Measurements from ENCODE around the gene UBA52.
"Not testable (repeated sequence)": the region's sequence is repeated elsewhere in the genome, so short reads cannot be mapped to it uniquely, and the experiment has no call there.

Gene UBA52

GRCh38 chr19:18599485-18599884 lies 27.8 kb downstream of the UBA52 start:
- no peak overlapping the region for H3K4me3 ChIP-seq (ENCODE audit: low read depth, low read length)
- no peak for DNase-seq (ENCODE audit: low read depth)
- TF ChIP-seq, protein P1, sequence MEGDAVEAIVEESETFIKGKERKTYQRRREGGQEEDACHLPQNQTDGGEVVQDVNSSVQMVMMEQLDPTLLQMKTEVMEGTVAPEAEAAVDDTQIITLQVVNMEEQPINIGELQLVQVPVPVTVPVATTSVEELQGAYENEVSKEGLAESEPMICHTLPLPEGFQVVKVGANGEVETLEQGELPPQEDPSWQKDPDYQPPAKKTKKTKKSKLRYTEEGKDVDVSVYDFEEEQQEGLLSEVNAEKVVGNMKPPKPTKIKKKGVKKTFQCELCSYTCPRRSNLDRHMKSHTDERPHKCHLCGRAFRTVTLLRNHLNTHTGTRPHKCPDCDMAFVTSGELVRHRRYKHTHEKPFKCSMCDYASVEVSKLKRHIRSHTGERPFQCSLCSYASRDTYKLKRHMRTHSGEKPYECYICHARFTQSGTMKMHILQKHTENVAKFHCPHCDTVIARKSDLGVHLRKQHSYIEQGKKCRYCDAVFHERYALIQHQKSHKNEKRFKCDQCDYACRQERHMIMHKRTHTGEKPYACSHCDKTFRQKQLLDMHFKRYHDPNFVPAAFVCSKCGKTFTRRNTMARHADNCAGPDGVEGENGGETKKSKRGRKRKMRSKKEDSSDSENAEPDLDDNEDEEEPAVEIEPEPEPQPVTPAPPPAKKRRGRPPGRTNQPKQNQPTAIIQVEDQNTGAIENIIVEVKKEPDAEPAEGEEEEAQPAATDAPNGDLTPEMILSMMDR (IDR thresholded peaks at IDR 0.05; ENCODE audit: control insufficient read depth, extremely low read depth, insufficient read depth): no peak

DNA sequence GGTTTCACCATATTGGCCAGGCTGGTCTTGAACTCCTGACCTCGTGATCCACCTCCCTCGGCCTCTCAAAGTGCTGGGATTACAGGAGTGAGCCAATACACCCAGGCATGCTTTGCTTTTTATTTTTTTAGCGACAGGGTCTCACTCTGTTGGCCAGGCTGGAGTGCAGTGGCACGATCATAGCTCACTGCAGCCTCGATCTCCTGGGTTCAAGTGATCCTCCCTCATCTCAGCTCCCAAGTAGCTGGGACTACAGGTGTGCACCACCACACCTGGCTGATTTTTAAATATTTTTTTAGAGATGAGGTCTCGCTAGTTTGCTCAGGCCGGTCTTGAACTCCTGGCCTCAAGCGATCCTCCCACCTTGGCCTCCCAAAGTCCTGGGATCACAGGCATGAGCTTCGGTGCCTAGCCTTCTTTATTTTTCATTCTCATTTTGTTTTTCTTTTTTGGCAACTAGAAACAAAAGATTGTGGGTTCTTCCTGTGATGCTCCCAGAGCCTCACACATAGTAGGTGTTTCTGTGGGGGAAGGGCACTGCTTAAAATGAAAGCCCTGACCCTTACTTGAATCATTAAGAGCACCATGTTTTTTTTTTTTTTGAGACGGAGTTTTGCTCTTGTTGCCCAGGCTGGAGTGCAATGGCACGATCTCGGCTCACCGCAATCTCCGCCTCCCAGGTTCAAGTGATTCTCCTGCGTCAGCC lies 29.2 kb downstream of the UBA52 start:
- DNase-seq (ENCODE audit: low read depth); H3K4me3 ChIP-seq (ENCODE audit: low read depth, low read length): not testable (repeated sequence)

DNA sequence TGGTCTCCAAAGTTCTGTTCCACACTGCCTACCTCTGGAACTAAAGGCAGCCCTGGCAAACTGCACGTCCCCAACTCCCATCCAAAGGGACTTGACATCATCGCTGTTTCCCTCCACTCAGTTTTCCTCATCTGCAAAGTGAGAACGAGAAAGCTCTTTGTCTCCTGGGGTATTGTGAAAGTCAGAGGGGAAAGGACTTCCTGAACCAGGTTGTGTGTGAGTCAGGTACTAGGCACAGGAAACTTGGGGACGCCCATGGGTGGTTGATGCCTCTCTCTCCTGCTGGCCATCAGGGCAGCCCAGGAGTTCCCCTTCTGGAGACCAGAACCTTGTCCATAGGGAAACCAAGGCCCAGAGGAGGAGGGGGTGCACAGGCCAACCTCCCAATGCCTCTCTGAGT lies 30.2 kb downstream of the UBA52 start:
- no peak overlapping the region for H3K4me3 ChIP-seq (ENCODE audit: low read depth, low read length)
- TF ChIP-seq, protein P1 (IDR thresholded peaks at IDR 0.05; ENCODE audit: control insufficient read depth, extremely low read depth, insufficient read depth): no peak
- DNase-seq (ENCODE audit: low read depth): no peak

- no peak overlapping the region for H3K4me3 ChIP-seq (ENCODE audit: low read depth, low read length)
- no peak for DNase-seq (ENCODE audit: low read depth)
- TF ChIP-seq, protein P1 (IDR thresholded peaks at IDR 0.05; ENCODE audit: control insufficient read depth, extremely low read depth, insufficient read depth): no peak
Observed at GRCh38 chr19:18603255-18603957, 31.7 kb downstream of the UBA52 start.

GRCh38 chr19:18603958-18604819 lies 32.5 kb downstream of the UBA52 start:
- H3K4me3 ChIP-seq (ENCODE audit: low read depth, low read length): no peak overlapping the region
- no peak for DNase-seq (ENCODE audit: low read depth)
- TF ChIP-seq, protein P1 (IDR thresholded peaks at IDR 0.05; ENCODE audit: control insufficient read depth, extremely low read depth, insufficient read depth): no peak

DNA sequence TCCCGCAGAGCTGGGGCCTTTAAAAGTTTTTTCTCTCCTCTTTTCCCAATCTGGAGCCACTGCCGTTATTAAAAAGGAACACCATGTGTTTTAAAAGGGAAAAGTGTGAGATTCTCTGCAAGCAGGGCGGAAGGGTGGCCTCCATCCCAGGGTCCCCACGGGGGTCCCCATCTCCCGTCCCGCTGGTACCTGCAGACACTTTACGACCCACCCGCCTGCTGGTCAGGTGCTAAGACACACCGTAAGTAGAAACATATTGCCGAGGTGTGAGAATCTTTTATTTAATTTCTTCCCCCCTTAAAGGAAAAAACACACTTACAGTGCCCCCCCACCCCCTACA lies 33.1 kb downstream of the UBA52 start:
- H3K4me3 ChIP-seq (ENCODE audit: low read depth, low read length): no peak overlapping the region
- TF ChIP-seq, protein P1 (IDR thresholded peaks at IDR 0.05; ENCODE audit: control insufficient read depth, extremely low read depth, insufficient read depth): no peak
- no peak for DNase-seq (ENCODE audit: low read depth)

DNA sequence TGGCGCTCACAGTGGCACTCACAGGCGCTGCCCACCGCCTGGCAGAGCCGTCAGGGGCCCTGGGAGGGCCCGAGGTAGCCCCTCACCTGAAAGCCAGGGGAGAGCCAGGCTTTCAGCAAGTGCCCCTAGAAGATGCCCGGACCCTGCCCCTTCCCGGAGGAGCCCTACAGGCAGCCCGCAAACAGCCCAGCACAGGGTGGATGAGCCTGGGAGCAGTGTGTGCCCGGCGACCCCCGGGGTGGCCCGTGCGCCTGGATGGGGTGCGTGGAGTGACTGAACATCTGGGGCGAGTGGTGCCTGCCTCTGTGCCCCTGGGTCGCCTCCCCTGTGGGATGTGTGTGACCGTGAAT lies 33.5 kb downstream of the UBA52 start:
- no peak for DNase-seq (ENCODE audit: low read depth)
- H3K4me3 ChIP-seq (ENCODE audit: low read depth, low read length): no peak overlapping the region
- TF ChIP-seq, protein P1 (IDR thresholded peaks at IDR 0.05; ENCODE audit: control insufficient read depth, extremely low read depth, insufficient read depth): no peak

Measured in LNCaP clone FGC (cell line).